LNCaP clone FGC (cell line): ENCODE results near the gene CD46.

Source experiments
- DNase-seq: peaks from one replicate; pipeline ENCODE4 v3.0.0-alpha.2; 2011; ENCODE audit warnings: low read depth
- H3K4me3 ChIP-seq: 2 replicates; pipeline ENCODE4 v1.5.1; 2011; ENCODE audit warnings: mild to moderate bottlenecking, low read depth, low read length, control low read depth
- CTCF ChIP-seq: IDR thresholded peaks from 2 replicates; pipeline ENCODE4 v1.5.1; 2012; ENCODE audit warnings: mild to moderate bottlenecking; ENCODE audit not compliant: control insufficient read depth, insufficient read depth; ENCODE audit errors: extremely low read depth

Gene CD46

GRCh38 chr1:207827488-207827830, 75.6 kb downstream of the CD46 start:
- no peak for DNase-seq
- H3K4me3 ChIP-seq, result no peak overlapping the region
- TF ChIP-seq CTCF, result no peak

- no peak overlapping the region for H3K4me3 ChIP-seq
- DNase-seq, result no peak
- no peak for TF ChIP-seq CTCF
These were observed 76.2 kb downstream of the CD46 start for GRCh38 chr1:207828046-207828445.

GRCh38 chr1:207828485-207829158, 76.8 kb downstream of the CD46 start:
- TF ChIP-seq CTCF, result peak; percentile 76
- peak; percentile 88 for DNase-seq
- no peak overlapping the region for H3K4me3 ChIP-seq

GRCh38 chr1:207829576-207829975, 77.7 kb downstream of the CD46 start:
- no peak overlapping the region for H3K4me3 ChIP-seq
- DNase-seq, result no peak
- no peak for TF ChIP-seq CTCF

GRCh38 chr1:207830788-207831187, 78.9 kb downstream of the CD46 start:
- no peak for TF ChIP-seq CTCF
- no peak for DNase-seq
- H3K4me3 ChIP-seq, result no peak overlapping the region

- H3K4me3 ChIP-seq, result no peak overlapping the region
- no peak for DNase-seq
- no peak for TF ChIP-seq CTCF
These were observed 79.9 kb downstream of the CD46 start for GRCh38 chr1:207831517-207832327.
